Measurements from ENCODE around the gene DOCK1. TPM values are rescaled to one million over a fixed set of nuclear protein-coding genes. Genes with fewer than 3 reads are reported as not detected.

Gene DOCK1
- total and polyA plus RNA-seq, 3 donors from 2014 or later, result 19.0 to 46.2 (median 32.0) TPM

DNA sequence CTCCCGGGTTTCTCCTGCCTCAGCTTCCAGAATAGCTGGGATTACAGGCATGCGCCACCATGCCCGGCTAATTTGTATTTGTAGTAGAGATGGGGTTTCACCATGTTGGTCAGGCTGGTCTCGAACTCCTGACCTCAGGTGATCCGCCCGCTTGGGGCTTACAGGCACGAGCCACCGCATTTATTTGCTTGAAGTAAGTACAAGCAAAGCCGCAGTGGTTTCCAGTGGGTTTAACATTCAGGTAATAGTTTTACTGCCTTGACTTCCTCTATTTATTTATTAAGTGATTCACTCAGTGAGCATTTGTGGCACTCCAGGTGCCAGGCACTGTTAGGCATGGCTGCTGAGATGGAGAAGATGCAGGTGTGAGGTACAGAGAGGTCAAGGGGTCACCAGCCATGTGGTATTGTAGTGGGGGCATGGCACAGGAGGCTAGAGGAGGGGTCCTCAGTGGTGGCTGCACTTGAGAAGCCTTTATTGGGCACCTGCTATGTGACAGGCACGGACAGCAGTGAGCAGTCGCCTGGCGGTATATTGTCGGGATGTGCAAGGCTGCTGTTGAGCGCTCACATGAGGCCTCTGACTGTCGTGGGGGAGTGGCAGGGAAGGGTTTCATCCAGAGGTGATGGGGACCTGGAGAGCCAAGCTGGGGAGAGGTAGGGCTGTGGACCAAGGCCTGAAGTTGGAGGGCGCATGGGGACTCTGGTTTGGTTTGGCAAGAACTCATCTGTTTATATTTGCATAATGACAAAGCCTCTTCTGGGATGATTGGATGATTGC, 54.9 kb downstream of the DOCK1 start:
- Histone ChIP-seq H3K36me3 (ENCODE audit: low read depth, missing control alignments) (no peaks in the 10 kb centered on the region), H3K27ac (no peak overlapping the region), H3K27me3 (no peaks in the 10 kb centered on the region), H3K4me3 (no peak overlapping the region), H3K9me3 (no peaks in the 10 kb centered on the region), H3K4me1 (peaks cover 4% of the 10 kb centered on the region)
- TF ChIP-seq, protein P1, sequence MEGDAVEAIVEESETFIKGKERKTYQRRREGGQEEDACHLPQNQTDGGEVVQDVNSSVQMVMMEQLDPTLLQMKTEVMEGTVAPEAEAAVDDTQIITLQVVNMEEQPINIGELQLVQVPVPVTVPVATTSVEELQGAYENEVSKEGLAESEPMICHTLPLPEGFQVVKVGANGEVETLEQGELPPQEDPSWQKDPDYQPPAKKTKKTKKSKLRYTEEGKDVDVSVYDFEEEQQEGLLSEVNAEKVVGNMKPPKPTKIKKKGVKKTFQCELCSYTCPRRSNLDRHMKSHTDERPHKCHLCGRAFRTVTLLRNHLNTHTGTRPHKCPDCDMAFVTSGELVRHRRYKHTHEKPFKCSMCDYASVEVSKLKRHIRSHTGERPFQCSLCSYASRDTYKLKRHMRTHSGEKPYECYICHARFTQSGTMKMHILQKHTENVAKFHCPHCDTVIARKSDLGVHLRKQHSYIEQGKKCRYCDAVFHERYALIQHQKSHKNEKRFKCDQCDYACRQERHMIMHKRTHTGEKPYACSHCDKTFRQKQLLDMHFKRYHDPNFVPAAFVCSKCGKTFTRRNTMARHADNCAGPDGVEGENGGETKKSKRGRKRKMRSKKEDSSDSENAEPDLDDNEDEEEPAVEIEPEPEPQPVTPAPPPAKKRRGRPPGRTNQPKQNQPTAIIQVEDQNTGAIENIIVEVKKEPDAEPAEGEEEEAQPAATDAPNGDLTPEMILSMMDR (IDR thresholded peaks at IDR 0.05), result no peak
- intact Hi-C loops (cut with DNase I; ENCODE audit: low total_unique reads), result no loop called here
- DNase-seq, result no peak
- WGBS, 2 donors, result 92 to 96% methylated on average over 16 of the region's 16 CpGs

DNA sequence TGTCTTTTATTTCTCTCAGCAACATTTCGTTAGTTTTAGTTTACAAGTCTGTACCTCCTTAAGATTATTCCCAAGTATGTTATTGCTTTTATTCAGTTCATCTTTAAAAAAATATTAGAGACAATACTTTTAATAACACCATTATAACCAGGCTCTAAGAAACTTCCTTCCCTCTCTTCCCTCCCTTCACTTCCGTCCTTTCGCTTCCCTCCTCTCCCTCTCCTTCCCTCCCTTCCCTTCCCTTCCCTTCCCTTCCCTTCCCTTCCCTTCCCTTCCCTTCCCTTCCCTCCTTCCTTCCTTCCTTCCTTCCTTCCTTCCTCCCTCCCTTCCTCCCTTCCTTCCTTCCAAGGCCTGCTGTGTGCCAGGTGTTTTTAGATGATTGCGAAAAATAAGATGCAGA, 58.1 kb downstream of the DOCK1 start:
- whole genome bisulfite sequencing, 2 donors, result 90 to 91% methylated on average over 4 of the region's 4 CpGs
- intact Hi-C loops (cut with DNase I; ENCODE audit: low total_unique reads), result no loop called here
- Histone ChIP-seq H3K9me3 (no peaks in the 10 kb centered on the region), H3K27me3 (no peaks in the 10 kb centered on the region), H3K36me3 (ENCODE audit: low read depth, missing control alignments) (no peaks in the 10 kb centered on the region), H3K27ac (no peak overlapping the region), H3K4me3 (no peak overlapping the region), H3K4me1 (peaks cover 4% of the 10 kb centered on the region)
- no peak for TF ChIP-seq POLR2A (IDR thresholded peaks at IDR 0.05)
- TF ChIP-seq, protein P1 (IDR thresholded peaks at IDR 0.05), result no peak
- DNase-seq, result no peak

DNA sequence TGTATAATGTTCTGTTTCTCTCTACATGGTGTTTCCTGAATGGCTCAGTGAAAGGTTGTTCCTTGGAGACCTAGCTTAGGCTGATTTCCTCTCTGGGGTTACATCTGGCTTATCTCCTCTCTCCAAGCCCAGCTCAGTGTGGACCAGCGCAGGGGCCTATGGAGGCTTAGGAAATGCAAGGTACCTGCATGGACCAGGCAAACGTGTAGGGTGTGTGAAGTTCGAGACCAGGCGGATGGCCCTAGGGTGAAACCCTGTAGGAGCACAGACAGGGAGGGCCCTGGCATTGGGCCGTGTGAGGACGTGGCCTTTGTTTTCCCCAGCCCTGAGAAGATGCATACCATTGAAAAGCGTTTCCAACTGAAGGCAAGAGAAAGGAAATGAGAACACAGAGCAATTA, 59.0 kb downstream of the DOCK1 start:
- Histone ChIP-seq H3K36me3 (ENCODE audit: low read depth, missing control alignments) (no peaks in the 10 kb centered on the region), H3K27ac (no peak overlapping the region), H3K9me3 (no peaks in the 10 kb centered on the region), H3K27me3 (no peaks in the 10 kb centered on the region), H3K4me3 (no peak overlapping the region), H3K4me1 (peaks cover 4% of the 10 kb centered on the region)
- intact Hi-C loops (cut with DNase I; ENCODE audit: low total_unique reads), result no loop called here
- no peak for DNase-seq
- TF ChIP-seq, protein P1 (IDR thresholded peaks at IDR 0.05), result no peak
- no peak for TF ChIP-seq POLR2A (IDR thresholded peaks at IDR 0.05)
- 71 to 74% methylated on average over 4 to 7 of the region's 7 CpGs for WGBS, 2 donors

DNA sequence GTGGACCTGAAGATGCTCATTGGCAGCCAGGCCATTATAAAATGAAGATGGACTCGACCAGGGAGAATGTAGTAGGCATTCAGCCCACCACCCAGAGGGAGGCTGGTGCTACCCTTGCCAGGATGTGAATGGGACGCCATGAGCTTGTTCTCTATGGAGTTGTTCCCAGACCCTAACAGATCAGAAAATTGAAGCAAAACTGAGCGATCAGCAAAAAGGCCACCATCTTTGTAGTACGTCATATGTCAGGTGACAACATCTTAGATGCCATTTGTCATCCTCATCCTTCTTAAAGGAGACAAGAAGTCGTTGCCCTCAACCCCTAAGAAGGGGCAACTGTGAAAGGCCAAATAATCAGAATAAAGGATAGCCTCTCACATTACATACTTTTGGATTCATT, 61.7 kb downstream of the DOCK1 start:
- WGBS, 2 donors, result 94 to 96% methylated on average over 5 of the region's 5 CpGs
- no peak for DNase-seq
- H3K4me3 ChIP-seq, result no peak overlapping the region
- H3K36me3 ChIP-seq (ENCODE audit: low read depth, missing control alignments), result no peaks in the 10 kb centered on the region
- H3K27me3 ChIP-seq, result no peaks in the 10 kb centered on the region
- H3K27ac ChIP-seq, result no peak overlapping the region
- TF ChIP-seq, protein P1 (IDR thresholded peaks at IDR 0.05), result no peak
- no peak for TF ChIP-seq POLR2A (IDR thresholded peaks at IDR 0.05)
- intact Hi-C loops (cut with DNase I; ENCODE audit: low total_unique reads), result no loop called here
- H3K4me1 ChIP-seq, result peaks cover 4% of the 10 kb centered on the region
- H3K9me3 ChIP-seq, result no peaks in the 10 kb centered on the region

DNA sequence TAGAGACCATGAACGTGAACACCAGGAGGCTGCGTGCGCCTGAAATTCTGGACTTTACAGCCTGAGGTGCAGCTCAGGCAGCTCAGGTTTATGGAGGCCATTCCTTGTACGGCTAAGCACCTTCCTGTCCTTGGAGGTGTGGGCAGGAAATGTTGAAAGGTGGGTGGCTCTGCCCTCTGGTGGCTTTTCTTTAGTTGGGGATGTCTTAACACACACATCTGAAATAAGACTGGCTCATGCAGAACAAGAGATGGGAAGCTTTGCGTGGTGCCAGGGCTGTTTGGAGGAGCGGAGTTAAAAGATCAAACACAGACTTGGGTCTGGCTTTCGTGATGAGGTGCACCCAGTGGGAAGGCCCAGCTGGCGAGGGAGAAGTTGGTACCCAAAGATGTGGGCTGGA, 64.1 kb downstream of the DOCK1 start:
- H3K4me1 ChIP-seq, result peaks cover 2% of the 10 kb centered on the region
- DNase-seq, result no peak
- H3K36me3 ChIP-seq (ENCODE audit: low read depth, missing control alignments), result no peaks in the 10 kb centered on the region
- no peaks in the 10 kb centered on the region for H3K27me3 ChIP-seq
- intact Hi-C loops (cut with DNase I; ENCODE audit: low total_unique reads), result no loop called here
- no peak overlapping the region for H3K27ac ChIP-seq
- 91 to 96% methylated on average over 8 of the region's 8 CpGs for WGBS, 2 donors
- TF ChIP-seq, protein P1 (IDR thresholded peaks at IDR 0.05), result no peak
- no peak for TF ChIP-seq POLR2A (IDR thresholded peaks at IDR 0.05)
- H3K4me3 ChIP-seq, result no peak overlapping the region
- H3K9me3 ChIP-seq, result no peaks in the 10 kb centered on the region
